Cardiac muscle cell (in vitro differentiated cells and primary cell): Measurements from ENCODE around the gene ADGRL2. TPM values are rescaled to one million over a fixed set of nuclear protein-coding genes. Genes with fewer than 3 reads are reported as not detected.

ENCODE experiments used
- DNase-seq, 2 donors: peaks; one replicate each; pipeline versions ENCODE4 v3.0.0 to v3.0.0-alpha.2; 2010 to 2017; ENCODE audit warnings: low read depth in 1 of 2, low spot score in 1 of 2
- H3K27ac ChIP-seq: fragments of 200-600 bp; sonication (generic); 2 replicates; pipeline ENCODE4 v1.5.1; 2016
- H3K27me3 ChIP-seq: fragments of 200-600 bp; sonication (generic); 2 replicates; pipeline ENCODE4 v1.6.0; 2016; ENCODE audit warnings: control low read depth
- H3K36me3 ChIP-seq: fragments of 200-600 bp; sonication (generic); 2 replicates; pipeline ENCODE4 v1.5.1; 2016; ENCODE audit warnings: control low read depth
- H3K4me1 ChIP-seq: fragments of 200-600 bp; sonication (generic); 2 replicates; pipeline ENCODE4 v1.8.1; 2017; ENCODE audit warnings: low read depth, mild to moderate bottlenecking, mixed run types
- H3K4me3 ChIP-seq: fragments of 200-600 bp; sonication (generic); 2 replicates; pipeline ENCODE4 v1.5.1; 2016; ENCODE audit warnings: mild to moderate bottlenecking
- H3K9me3 ChIP-seq: fragments of 200-600 bp; sonication (generic); 2 replicates; pipeline ENCODE4 v1.5.1; 2017; ENCODE audit warnings: low read depth, mild to moderate bottlenecking, control low read depth
- CTCF ChIP-seq: IDR thresholded peaks from 2 replicates; pipeline ENCODE4 v1.5.1; 2012; ENCODE audit warnings: low read depth, mild to moderate bottlenecking, low read length
- polyA plus RNA-seq: library from polyadenylated mRNA; unstranded; fragments of >200 nt; fragmentation: Nextera tagmentation; extraction: Ambion mirVana; gene quantifications from 2 replicates; pipeline ENCODE4 v1.2.1, GENCODE V29; 2016
- total RNA-seq: library from RNA; depleted of rRNA; stranded (reverse); fragments of >200 nt; gene quantifications from 2 replicates; pipeline ENCODE4 v1.2.3, GENCODE V29; 2016

ADGRL2 gene
- total and polyA plus RNA-seq, 2 experiments from 2014 or later, result 34.1 to 70.3 TPM

- no peaks in the 10 kb centered on the region for H3K36me3 ChIP-seq
- H3K4me1 ChIP-seq, result no peaks in the 10 kb centered on the region
- TF ChIP-seq CTCF, result no peak
- no peak for DNase-seq
- H3K9me3 ChIP-seq, result no peaks in the 10 kb centered on the region
- no peak overlapping the region for H3K4me3 ChIP-seq
- H3K27ac ChIP-seq, result no peak overlapping the region
- no peaks in the 10 kb centered on the region for H3K27me3 ChIP-seq
These were observed 8.6 kb upstream of the ADGRL2 start for GRCh38 chr1:81792184-81792583.

DNA sequence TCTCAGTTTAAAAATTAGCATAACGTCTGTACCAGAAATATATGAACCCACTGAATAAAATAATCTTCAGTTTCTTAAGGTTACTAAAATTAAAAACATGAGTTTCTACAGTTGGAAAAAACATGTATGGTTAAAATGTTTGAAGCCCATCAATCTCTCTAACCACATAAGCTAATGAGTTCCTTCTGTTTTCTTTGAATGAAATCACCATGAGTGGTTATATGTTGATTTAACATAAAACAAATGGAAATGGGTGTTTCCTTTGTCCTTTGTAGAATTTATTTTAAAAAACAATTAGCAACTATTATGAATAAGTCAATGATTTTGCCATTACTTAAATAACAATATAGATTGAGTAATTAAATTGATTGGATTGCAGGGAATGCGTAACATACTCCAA, 3.0 kb upstream of the ADGRL2 start:
- no peak for DNase-seq
- H3K9me3 ChIP-seq, result no peaks in the 10 kb centered on the region
- H3K4me1 ChIP-seq, result peaks cover 5% of the 10 kb centered on the region
- H3K36me3 ChIP-seq, result no peaks in the 10 kb centered on the region
- no peaks in the 10 kb centered on the region for H3K27me3 ChIP-seq
- H3K4me3 ChIP-seq, result no peak overlapping the region
- TF ChIP-seq CTCF, result no peak
- no peak overlapping the region for H3K27ac ChIP-seq

DNA sequence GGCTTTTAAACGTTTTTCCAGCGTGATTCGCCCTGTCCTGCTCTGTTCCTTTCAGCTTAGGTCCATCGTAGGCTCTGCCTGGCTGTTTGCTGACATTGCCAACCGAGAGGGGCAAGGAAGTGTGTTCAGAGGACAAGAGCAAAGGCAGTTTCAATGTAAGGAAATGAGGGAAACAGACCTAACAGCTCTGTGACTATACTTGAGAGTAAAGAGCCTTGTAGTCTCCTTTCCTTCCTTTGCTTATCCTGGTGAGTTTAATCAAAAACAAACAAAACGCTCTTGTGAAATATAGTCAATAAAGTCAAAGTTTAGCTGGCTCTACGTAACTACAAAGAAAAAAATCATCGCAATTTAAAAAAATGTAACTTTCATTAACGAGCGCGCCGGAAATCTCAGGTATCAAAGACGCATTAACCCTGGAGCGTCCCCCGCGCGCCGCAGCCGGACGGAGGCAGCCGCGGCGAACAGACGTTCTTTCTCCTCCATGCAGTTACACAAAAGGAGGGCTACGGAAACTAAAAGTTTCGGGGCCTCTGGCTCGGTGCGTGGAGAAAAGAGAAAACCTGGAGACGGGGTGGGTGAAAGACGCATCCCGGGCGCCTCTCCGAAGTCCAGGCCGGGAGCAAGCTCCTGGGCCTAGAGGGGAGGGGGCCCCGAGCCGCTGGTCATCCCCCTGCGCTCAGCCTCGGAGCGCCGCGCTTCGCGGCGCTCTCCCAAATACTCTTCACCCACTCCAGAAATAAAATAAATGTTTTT, 617 bp upstream of the ADGRL2 start:
- peak overlapping the region; percentile 94 for H3K4me3 ChIP-seq
- TF ChIP-seq CTCF, result peak; percentile 8
- no peaks in the 10 kb centered on the region for H3K36me3 ChIP-seq
- peak overlapping the region; percentile 96 for H3K27ac ChIP-seq
- no peaks in the 10 kb centered on the region for H3K27me3 ChIP-seq
- H3K4me1 ChIP-seq, result peaks cover 15% of the 10 kb centered on the region
- H3K9me3 ChIP-seq, result no peaks in the 10 kb centered on the region
- DNase-seq, result peak; percentile 86

DNA sequence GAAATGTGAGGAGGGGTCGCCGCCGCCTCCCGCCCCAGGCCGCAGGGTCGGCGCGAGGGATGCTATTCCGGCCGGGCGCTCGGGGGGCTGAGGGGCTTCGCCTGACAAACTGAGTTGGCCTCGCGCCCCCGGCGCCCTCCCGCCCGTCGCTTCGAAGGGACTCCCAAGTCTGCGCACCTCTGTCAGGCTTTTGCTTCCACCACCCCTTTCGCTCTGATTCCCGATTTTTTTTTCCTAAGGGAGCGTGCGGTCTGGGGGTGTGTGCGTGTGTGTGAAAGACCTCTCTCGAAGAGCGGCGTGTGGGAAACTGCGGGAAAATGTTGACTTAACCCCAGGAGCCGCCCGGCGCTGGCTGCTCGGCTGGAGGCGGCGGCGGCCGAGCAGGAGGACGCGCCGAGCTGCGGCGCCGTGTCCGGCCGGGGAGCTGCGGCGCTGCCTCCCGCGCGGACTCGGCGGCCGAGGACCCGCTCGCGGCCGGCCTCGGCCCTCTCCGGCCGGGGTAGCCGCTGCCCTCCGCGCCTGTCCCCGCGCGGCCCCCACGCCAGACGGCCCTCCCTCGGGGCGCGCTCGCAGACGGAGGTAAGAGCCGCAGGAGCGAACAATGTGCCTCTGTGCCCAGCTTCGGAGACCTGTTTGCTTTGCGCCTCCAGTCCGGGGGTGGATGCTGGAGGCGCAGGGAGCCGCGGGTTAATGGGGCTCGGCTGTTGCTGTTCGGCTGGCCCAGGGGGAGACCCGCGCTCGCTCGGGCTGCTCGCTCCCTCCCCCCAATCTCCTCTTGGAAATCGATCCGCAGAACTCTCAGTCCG, 1.1 kb downstream of the ADGRL2 start:
- Histone ChIP-seq H3K27ac (peak overlapping the region; percentile 96), H3K36me3 (no peaks in the 10 kb centered on the region), H3K9me3 (no peaks in the 10 kb centered on the region), H3K4me1 (peaks cover 32% of the 10 kb centered on the region), H3K27me3 (no peaks in the 10 kb centered on the region), H3K4me3 (peak overlapping the region; percentile 94)
- TF ChIP-seq CTCF, result no peak
- peak; percentile 65 to 72 for DNase-seq

GRCh38 chr1:81802457-81802706, 1.6 kb downstream of the ADGRL2 start:
- DNase-seq, result no peak
- TF ChIP-seq CTCF, result no peak
- Histone ChIP-seq H3K9me3 (no peaks in the 10 kb centered on the region), H3K4me1 (peaks cover 37% of the 10 kb centered on the region), H3K4me3 (peak overlapping the region; percentile 94), H3K36me3 (no peaks in the 10 kb centered on the region), H3K27me3 (no peaks in the 10 kb centered on the region), H3K27ac (peak overlapping the region; percentile 96)
